GM23338 (cell line): ENCODE data around the gene PIK3AP1. TPM values are rescaled to one million over a fixed set of nuclear protein-coding genes. Genes with fewer than 3 reads are reported as not detected.

Source experiments
- ATAC-seq: fragments of 200-7000 bp; cut with Tn5 transposase; 3 replicates; pipeline ENCODE4 v1.9.1; 2020
- DNase-seq: peaks from one replicate; pipeline ENCODE4 v3.0.0-alpha.2; 2015; ENCODE audit warnings: low spot score
- H2AFZ ChIP-seq: fragments of 200-600 bp; sonication (generic); 2 replicates; pipeline ENCODE4 v1.8.0; 2016; ENCODE audit warnings: antibody characterized with exemption, mild to moderate bottlenecking, moderate library complexity
- H3F3A ChIP-seq: fragments of 200-600 bp; sonication (generic); replicated peaks from 2 replicates; pipeline ENCODE4 v1.8.0; 2017; ENCODE audit warnings: antibody characterized with exemption, mixed run types, low read depth
- H3K27ac ChIP-seq: fragments of 200-600 bp; sonication (generic); 2 replicates; pipeline ENCODE4 v1.6.1; 2016; ENCODE audit warnings: low read depth
- H3K27me3 ChIP-seq: fragments of 200-600 bp; sonication (generic); 2 replicates; pipeline ENCODE4 v1.8.0; 2016; ENCODE audit warnings: mild to moderate bottlenecking, mixed run types, moderate library complexity; ENCODE audit not compliant: insufficient read depth
- H3K36me3 ChIP-seq: fragments of 200-600 bp; sonication (generic); 2 replicates; pipeline ENCODE4 v1.8.0; 2016; ENCODE audit warnings: mild to moderate bottlenecking; ENCODE audit not compliant: insufficient read depth
- H3K4me1 ChIP-seq: fragments of 200-600 bp; sonication (generic); 2 replicates; pipeline ENCODE4 v1.8.0; 2016; ENCODE audit warnings: mild to moderate bottlenecking, moderate library complexity; ENCODE audit not compliant: insufficient read depth
- H3K4me2 ChIP-seq: fragments of 200-600 bp; sonication (generic); 2 replicates; pipeline ENCODE4 v1.7.1; 2017; ENCODE audit warnings: mixed run types
- H3K4me3 ChIP-seq: fragments of 200-600 bp; sonication (generic); 2 replicates; pipeline ENCODE4 v1.6.1; 2016; ENCODE audit warnings: mixed run types
- H3K79me2 ChIP-seq: fragments of 200-600 bp; sonication (generic); replicated peaks from 2 replicates; pipeline ENCODE4 v1.8.0; 2017; ENCODE audit warnings: mild to moderate bottlenecking; ENCODE audit not compliant: insufficient read depth
- H3K9me2 ChIP-seq: fragments of 200-600 bp; sonication (generic); 2 replicates; pipeline ENCODE4 v1.8.0; 2017; ENCODE audit not compliant: insufficient read depth
- H4K20me1 ChIP-seq: fragments of 200-600 bp; sonication (generic); replicated peaks from 2 replicates; pipeline ENCODE4 v1.8.0; 2017; ENCODE audit warnings: mild to moderate bottlenecking; ENCODE audit not compliant: insufficient read depth
- H3K27ac Mint-ChIP-seq: 2 replicates; pipeline ENCODE4 v1.8.0; 2020; ENCODE audit warnings: inconsistent platforms, mild to moderate bottlenecking, moderate library complexity, mixed read lengths
- H3K27me3 Mint-ChIP-seq: 3 replicates; pipeline ENCODE4 v1.8.0; 2022; ENCODE audit warnings: low read depth, mild to moderate bottlenecking, moderate library complexity, mixed read lengths, inconsistent platforms; ENCODE audit not compliant: insufficient read depth, poor library complexity
- H3K36me3 Mint-ChIP-seq: 3 replicates; pipeline ENCODE4 v1.8.0; 2021; ENCODE audit warnings: low read depth, mild to moderate bottlenecking, inconsistent platforms, moderate library complexity, mixed read lengths
- H3K4me1 Mint-ChIP-seq: 3 replicates; pipeline ENCODE4 v1.8.0; 2020; ENCODE audit warnings: mild to moderate bottlenecking, inconsistent platforms, mixed read lengths
- H3K4me3 Mint-ChIP-seq: 3 replicates; pipeline ENCODE4 v1.8.0; 2021; ENCODE audit warnings: moderate library complexity, mild to moderate bottlenecking, inconsistent platforms, mixed read lengths
- H3K9me3 Mint-ChIP-seq: 3 replicates; pipeline ENCODE4 v1.8.0; 2020; ENCODE audit warnings: moderate library complexity, mild to moderate bottlenecking, inconsistent platforms, mixed read lengths
- CREB1 ChIP-seq: fragments of 250-450 bp; sonication (Bioruptor Pico); IDR thresholded peaks from 2 replicates; pipeline ENCODE4 v1.5.0; 2020; ENCODE audit warnings: low read depth, mild to moderate bottlenecking, moderate library complexity
- CTCF ChIP-seq, 2 experiments: fragments of 200-600 bp in 1 of 2; sonication (generic) in 1 of 2; conservative IDR thresholded peaks; 2 replicates each; pipeline versions ENCODE4 v1.5.1 to v1.6.1; 2016 to 2017; ENCODE audit warnings: antibody characterized with exemption in 2 of 2, low read depth in 2 of 2, mild to moderate bottlenecking in 2 of 2, moderate library complexity in 1 of 2
- ETS1 ChIP-seq: IDR thresholded peaks from 2 replicates; pipeline ENCODE4 v1.6.1; 2016; ENCODE audit warnings: antibody characterized with exemption
- EZH2 ChIP-seq: fragments of 200-600 bp; sonication (generic); IDR thresholded peaks from one replicate; pipeline ENCODE4 v1.8.0; 2017; ENCODE audit warnings: antibody characterized with exemption, mild to moderate bottlenecking, low read depth; ENCODE audit not compliant: unreplicated experiment
- EZH2phosphoT487 ChIP-seq: fragments of 200-600 bp; sonication (generic); IDR thresholded peaks from one replicate; pipeline ENCODE4 v1.8.1; 2018; ENCODE audit warnings: antibody characterized with exemption; ENCODE audit not compliant: unreplicated experiment
- JUNB ChIP-seq: IDR thresholded peaks from one replicate; pipeline ENCODE4 v1.6.1; 2016; ENCODE audit warnings: antibody characterized with exemption; ENCODE audit not compliant: unreplicated experiment
- NANOG ChIP-seq: IDR thresholded peaks from 2 replicates; pipeline ENCODE4 v1.6.1; 2016; ENCODE audit warnings: antibody characterized with exemption, borderline replicate concordance
- POLR2AphosphoS5 ChIP-seq: IDR thresholded peaks from 2 replicates; pipeline ENCODE4 v1.6.1; 2016; ENCODE audit warnings: antibody characterized with exemption, low read depth
- REST ChIP-seq: IDR thresholded peaks from one replicate; pipeline ENCODE4 v1.6.1; 2018; ENCODE audit warnings: antibody characterized with exemption; ENCODE audit not compliant: unreplicated experiment
- STAT1 ChIP-seq: IDR thresholded peaks from one replicate; pipeline ENCODE4 v1.6.1; 2016; ENCODE audit warnings: antibody characterized with exemption; ENCODE audit not compliant: unreplicated experiment
- ZNF114 ChIP-seq: fragments of 250-450 bp; sonication (Bioruptor Pico); IDR thresholded peaks from 2 replicates; pipeline ENCODE4 v1.5.0; 2020; ENCODE audit warnings: mild to moderate bottlenecking, moderate library complexity
- ZNF331 ChIP-seq: fragments of 250-450 bp; sonication (Bioruptor Pico); IDR thresholded peaks from 2 replicates; pipeline ENCODE4 v1.5.0; 2020; ENCODE audit warnings: low read depth, mild to moderate bottlenecking, moderate library complexity
- ZNF462 ChIP-seq: fragments of 250-450 bp; sonication (Bioruptor Pico); IDR thresholded peaks from 2 replicates; pipeline ENCODE4 v1.5.0; 2020; ENCODE audit warnings: mild to moderate bottlenecking, moderate library complexity
- polyA plus RNA-seq: library from polyadenylated mRNA; unstranded; fragments of >200 nt; fragmentation: Nextera tagmentation; extraction: Ambion mirVana; gene quantifications from 2 replicates; pipeline ENCODE4 v1.2.1, GENCODE V29; 2016
- total RNA-seq: library from RNA; depleted of rRNA; stranded (reverse); fragments of >200 nt; shearing (Covaris generic); gene quantifications from 2 replicates; pipeline ENCODE4 v1.2.3, GENCODE V29; 2014

The PIK3AP1 gene
- total and polyA plus RNA-seq, 2 experiments from 2014 or later: 0.65 to 2.3 TPM

- Histone ChIP-seq H3K9me2 (no peaks in the 10 kb centered on the region), H3K4me2 (0 out of 2 replicates have a peak overlapping the region, but pooled peaks have one; percentile 39), H3K27me3 (no peaks in the 10 kb centered on the region), H3K79me2 (peaks cover 100% of the 10 kb centered on the region), H2AFZ (no peak overlapping the region), H3K4me3 (no peak overlapping the region), H3F3A (no peaks in the 10 kb centered on the region), H3K36me3 (no peaks in the 10 kb centered on the region), H4K20me1 (peaks cover 17% of the 10 kb centered on the region), H3K27ac (peak overlapping the region; percentile 65; the same call in 1 of the 2 replicates), H3K4me1 (peaks cover 17% of the 10 kb centered on the region)
- no peak for ATAC-seq
- DNase-seq: no peak
- H3K9me3 Mint-ChIP-seq: no peaks in the 10 kb centered on the region
- H3K4me1 Mint-ChIP-seq: peaks cover 50% of the 10 kb centered on the region
- H3K27ac Mint-ChIP-seq: peak overlapping the region; percentile 43
- H3K36me3 Mint-ChIP-seq: peaks cover 22% of the 10 kb centered on the region
- TF ChIP-seq ETS1: no peak
- no peak for TF ChIP-seq NANOG
- TF ChIP-seq STAT1: no peak
- no peak for TF ChIP-seq EZH2phosphoT487
- no peak for TF ChIP-seq ZNF331 (CRISPR knock-in tag)
- no peak for TF ChIP-seq JUNB
- TF ChIP-seq POLR2AphosphoS5: no peak
- no peak for TF ChIP-seq CREB1
- no peak for TF ChIP-seq EZH2
- TF ChIP-seq CTCF (conservative IDR thresholded peaks at IDR 0.05; ENCODE audit: low read depth in 2 of 2): no peak
- no peak for TF ChIP-seq ZNF114 (CRISPR knock-in tag)
- TF ChIP-seq REST: no peak
- no peak for TF ChIP-seq ZNF462
- peak overlapping the region; percentile 28; the same call in 1 of the 3 replicates for H3K4me3 Mint-ChIP-seq
- peaks cover 5% of the 10 kb centered on the region for H3K27me3 Mint-ChIP-seq
These were observed 149.8 kb downstream of the PIK3AP1 start for GRCh38 chr10:96570511-96570910.
